ENCODE data around the gene CDC40.

CDC40 gene

GRCh38 chr6:110198561-110198960 is 18.3 kb downstream of the CDC40 start:
- Histone ChIP-seq H3K36me3 (ENCODE audit: control insufficient read depth, insufficient read depth, low read length) (peaks cover 8% of the 10 kb centered on the region), H3K9me3 (ENCODE audit: control insufficient read depth, low read length) (no peaks in the 10 kb centered on the region), H3K27me3 (replicated peaks; ENCODE audit: control insufficient read depth, insufficient read depth, low read length, poor library complexity, severe bottlenecking) (no peaks in the 10 kb centered on the region), H3K27ac (ENCODE audit: insufficient read depth, low read length, poor library complexity, severe bottlenecking) (no peak overlapping the region), H3K4me3 (ENCODE audit: insufficient read depth, low read depth, low read length, poor library complexity, severe bottlenecking) (no peak overlapping the region), H3K4me1 (ENCODE audit: control insufficient read depth, insufficient read depth, low read length, poor library complexity, severe bottlenecking) (no peaks in the 10 kb centered on the region)
- DNase-seq = no peak

- H3K36me3 ChIP-seq (ENCODE audit: control insufficient read depth, insufficient read depth, low read length) = peaks cover 4% of the 10 kb centered on the region
- H3K9me3 ChIP-seq (ENCODE audit: control insufficient read depth, low read length) = no peaks in the 10 kb centered on the region
- DNase-seq = no peak
- no peaks in the 10 kb centered on the region for H3K4me1 ChIP-seq (ENCODE audit: control insufficient read depth, insufficient read depth, low read length, poor library complexity, severe bottlenecking)
- no peak overlapping the region for H3K4me3 ChIP-seq (ENCODE audit: insufficient read depth, low read depth, low read length, poor library complexity, severe bottlenecking)
- H3K27ac ChIP-seq (ENCODE audit: insufficient read depth, low read length, poor library complexity, severe bottlenecking) = no peak overlapping the region
- H3K27me3 ChIP-seq (replicated peaks; ENCODE audit: control insufficient read depth, insufficient read depth, low read length, poor library complexity, severe bottlenecking) = no peaks in the 10 kb centered on the region
These were observed 21.1 kb downstream of the CDC40 start for GRCh38 chr6:110201151-110201884.

DNA sequence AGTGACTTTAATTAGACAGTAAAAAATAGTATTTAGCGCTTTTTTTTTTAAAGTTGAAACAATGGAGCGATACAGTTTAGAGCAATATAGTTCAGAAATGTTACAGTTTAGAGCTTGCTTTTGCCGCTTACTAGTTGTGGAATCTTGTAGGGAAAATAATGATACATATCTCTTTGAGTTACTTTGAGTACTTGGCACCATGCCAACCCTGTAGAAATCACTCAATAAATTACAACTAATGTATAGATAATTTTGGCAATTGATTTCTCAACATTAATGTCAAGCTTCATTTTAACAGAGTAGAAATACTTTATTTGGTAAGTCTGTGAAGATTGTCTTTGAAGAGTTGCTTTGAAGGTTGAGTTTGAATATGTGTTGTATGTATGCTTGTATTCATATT is 27.4 kb downstream of the CDC40 start:
- H3K27me3 ChIP-seq (replicated peaks; ENCODE audit: control insufficient read depth, insufficient read depth, low read length, poor library complexity, severe bottlenecking) = no peaks in the 10 kb centered on the region
- no peak overlapping the region for H3K27ac ChIP-seq (ENCODE audit: insufficient read depth, low read length, poor library complexity, severe bottlenecking)
- no peaks in the 10 kb centered on the region for H3K4me1 ChIP-seq (ENCODE audit: control insufficient read depth, insufficient read depth, low read length, poor library complexity, severe bottlenecking)
- no peaks in the 10 kb centered on the region for H3K9me3 ChIP-seq (ENCODE audit: control insufficient read depth, low read length)
- no peak for DNase-seq
- H3K4me3 ChIP-seq (ENCODE audit: insufficient read depth, low read depth, low read length, poor library complexity, severe bottlenecking) = no peak overlapping the region
- H3K36me3 ChIP-seq (ENCODE audit: control insufficient read depth, insufficient read depth, low read length) = peaks cover 41% of the 10 kb centered on the region

DNA sequence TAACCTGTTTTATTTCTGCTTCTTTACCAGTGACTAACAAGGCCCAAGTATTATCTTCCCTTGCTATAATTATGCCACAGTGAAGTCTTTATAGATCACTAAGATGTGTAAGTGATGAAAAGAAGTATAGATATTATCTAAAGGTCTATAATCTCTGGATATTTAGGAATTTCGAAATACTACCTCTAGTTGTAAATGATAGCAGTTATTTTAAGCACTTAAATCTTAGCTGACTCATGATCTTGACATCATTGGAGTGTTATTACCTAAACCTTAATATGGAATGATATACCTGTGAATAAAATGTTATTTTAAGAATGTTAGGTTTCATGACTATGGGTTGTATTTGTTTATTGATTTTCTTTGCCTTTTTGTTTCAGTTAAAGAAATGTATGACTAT is 31.5 kb downstream of the CDC40 start:
- H3K27ac ChIP-seq (ENCODE audit: insufficient read depth, low read length, poor library complexity, severe bottlenecking) = no peak overlapping the region
- H3K36me3 ChIP-seq (ENCODE audit: control insufficient read depth, insufficient read depth, low read length) = peaks cover 72% of the 10 kb centered on the region
- no peaks in the 10 kb centered on the region for H3K9me3 ChIP-seq (ENCODE audit: control insufficient read depth, low read length)
- no peak overlapping the region for H3K4me3 ChIP-seq (ENCODE audit: insufficient read depth, low read depth, low read length, poor library complexity, severe bottlenecking)
- H3K4me1 ChIP-seq (ENCODE audit: control insufficient read depth, insufficient read depth, low read length, poor library complexity, severe bottlenecking) = no peaks in the 10 kb centered on the region
- no peaks in the 10 kb centered on the region for H3K27me3 ChIP-seq (replicated peaks; ENCODE audit: control insufficient read depth, insufficient read depth, low read length, poor library complexity, severe bottlenecking)
- DNase-seq = no peak

DNA sequence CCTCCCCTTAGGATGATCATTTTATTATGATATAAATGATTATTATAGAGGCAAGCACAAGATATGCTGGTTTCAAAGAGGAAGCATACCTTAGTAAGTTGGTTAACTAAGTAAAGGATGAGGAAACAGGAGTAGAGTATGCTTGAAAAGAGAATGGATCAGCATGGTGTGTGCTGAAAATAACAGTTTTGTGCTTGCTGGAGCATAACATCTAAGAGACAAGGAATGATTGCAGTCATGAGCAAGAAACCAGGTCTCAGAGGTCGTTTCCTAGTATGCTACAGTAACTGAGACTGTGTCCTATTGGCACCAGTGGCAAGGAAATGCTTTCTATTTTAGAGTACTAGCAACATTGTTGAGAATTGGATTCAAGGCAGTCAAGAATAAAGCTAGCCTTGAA is 34.1 kb downstream of the CDC40 start:
- H3K27ac ChIP-seq (ENCODE audit: insufficient read depth, low read length, poor library complexity, severe bottlenecking) = no peak overlapping the region
- no peaks in the 10 kb centered on the region for H3K9me3 ChIP-seq (ENCODE audit: control insufficient read depth, low read length)
- peaks cover 71% of the 10 kb centered on the region for H3K36me3 ChIP-seq (ENCODE audit: control insufficient read depth, insufficient read depth, low read length)
- H3K27me3 ChIP-seq (replicated peaks; ENCODE audit: control insufficient read depth, insufficient read depth, low read length, poor library complexity, severe bottlenecking) = no peaks in the 10 kb centered on the region
- DNase-seq = no peak
- no peak overlapping the region for H3K4me3 ChIP-seq (ENCODE audit: insufficient read depth, low read depth, low read length, poor library complexity, severe bottlenecking)
- no peaks in the 10 kb centered on the region for H3K4me1 ChIP-seq (ENCODE audit: control insufficient read depth, insufficient read depth, low read length, poor library complexity, severe bottlenecking)

GRCh38 chr6:110216140-110216539 is 35.9 kb downstream of the CDC40 start:
- Histone ChIP-seq H3K27ac (ENCODE audit: insufficient read depth, low read length, poor library complexity, severe bottlenecking) (no peak overlapping the region), H3K4me1 (ENCODE audit: control insufficient read depth, insufficient read depth, low read length, poor library complexity, severe bottlenecking) (no peaks in the 10 kb centered on the region), H3K9me3 (ENCODE audit: control insufficient read depth, low read length) (no peaks in the 10 kb centered on the region), H3K4me3 (ENCODE audit: insufficient read depth, low read depth, low read length, poor library complexity, severe bottlenecking) (no peak overlapping the region), H3K27me3 (replicated peaks; ENCODE audit: control insufficient read depth, insufficient read depth, low read length, poor library complexity, severe bottlenecking) (no peaks in the 10 kb centered on the region), H3K36me3 (ENCODE audit: control insufficient read depth, insufficient read depth, low read length) (peaks cover 73% of the 10 kb centered on the region)
- DNase-seq = no peak

DNA sequence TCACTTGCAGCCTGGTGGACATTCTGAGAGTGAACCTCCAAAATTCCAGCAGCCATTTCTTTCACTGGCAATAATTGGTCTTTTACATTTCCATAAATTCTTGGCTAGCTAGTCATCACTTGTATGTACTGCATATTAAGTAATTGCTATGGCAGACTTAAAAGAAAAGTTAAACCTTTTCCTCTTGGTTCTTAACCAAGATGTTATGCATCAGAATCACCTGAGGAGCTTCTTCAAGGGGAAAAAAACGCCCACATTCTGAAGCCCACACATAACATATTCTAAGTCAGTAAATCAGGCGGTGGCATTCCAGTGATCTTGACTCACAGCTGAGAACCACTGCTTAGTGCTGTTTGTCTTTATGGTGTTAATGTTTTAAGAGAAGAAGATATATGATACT is 37.0 kb downstream of the CDC40 start:
- no peak overlapping the region for H3K4me3 ChIP-seq (ENCODE audit: insufficient read depth, low read depth, low read length, poor library complexity, severe bottlenecking)
- no peak overlapping the region for H3K27ac ChIP-seq (ENCODE audit: insufficient read depth, low read length, poor library complexity, severe bottlenecking)
- H3K27me3 ChIP-seq (replicated peaks; ENCODE audit: control insufficient read depth, insufficient read depth, low read length, poor library complexity, severe bottlenecking) = no peaks in the 10 kb centered on the region
- H3K36me3 ChIP-seq (ENCODE audit: control insufficient read depth, insufficient read depth, low read length) = peaks cover 67% of the 10 kb centered on the region
- no peaks in the 10 kb centered on the region for H3K4me1 ChIP-seq (ENCODE audit: control insufficient read depth, insufficient read depth, low read length, poor library complexity, severe bottlenecking)
- DNase-seq = no peak
- H3K9me3 ChIP-seq (ENCODE audit: control insufficient read depth, low read length) = no peaks in the 10 kb centered on the region

- H3K4me1 ChIP-seq (ENCODE audit: control insufficient read depth, insufficient read depth, low read length, poor library complexity, severe bottlenecking) = no peaks in the 10 kb centered on the region
- H3K36me3 ChIP-seq (ENCODE audit: control insufficient read depth, insufficient read depth, low read length) = peaks cover 51% of the 10 kb centered on the region
- H3K4me3 ChIP-seq (ENCODE audit: insufficient read depth, low read depth, low read length, poor library complexity, severe bottlenecking) = no peak overlapping the region
- no peak for DNase-seq
- no peak overlapping the region for H3K27ac ChIP-seq (ENCODE audit: insufficient read depth, low read length, poor library complexity, severe bottlenecking)
- H3K9me3 ChIP-seq (ENCODE audit: control insufficient read depth, low read length) = no peaks in the 10 kb centered on the region
- H3K27me3 ChIP-seq (replicated peaks; ENCODE audit: control insufficient read depth, insufficient read depth, low read length, poor library complexity, severe bottlenecking) = no peaks in the 10 kb centered on the region
These were observed 41.5 kb downstream of the CDC40 start for GRCh38 chr6:110221738-110222137.

- Histone ChIP-seq H3K9me3 (ENCODE audit: control insufficient read depth, low read length) (no peaks in the 10 kb centered on the region), H3K27me3 (replicated peaks; ENCODE audit: control insufficient read depth, insufficient read depth, low read length, poor library complexity, severe bottlenecking) (no peaks in the 10 kb centered on the region), H3K27ac (ENCODE audit: insufficient read depth, low read length, poor library complexity, severe bottlenecking) (no peak overlapping the region), H3K36me3 (ENCODE audit: control insufficient read depth, insufficient read depth, low read length) (peaks cover 42% of the 10 kb centered on the region), H3K4me1 (ENCODE audit: control insufficient read depth, insufficient read depth, low read length, poor library complexity, severe bottlenecking) (no peaks in the 10 kb centered on the region), H3K4me3 (ENCODE audit: insufficient read depth, low read depth, low read length, poor library complexity, severe bottlenecking) (no peak overlapping the region)
- no peak for DNase-seq
These were observed 46.0 kb downstream of the CDC40 start for GRCh38 chr6:110226261-110226660.

GRCh38 chr6:110232450-110232849 is 52.2 kb downstream of the CDC40 start:
- Histone ChIP-seq H3K27me3 (replicated peaks; ENCODE audit: control insufficient read depth, insufficient read depth, low read length, poor library complexity, severe bottlenecking) (no peaks in the 10 kb centered on the region), H3K36me3 (ENCODE audit: control insufficient read depth, insufficient read depth, low read length) (peaks cover 20% of the 10 kb centered on the region), H3K27ac (ENCODE audit: insufficient read depth, low read length, poor library complexity, severe bottlenecking) (no peak overlapping the region), H3K4me3 (ENCODE audit: insufficient read depth, low read depth, low read length, poor library complexity, severe bottlenecking) (no peak overlapping the region), H3K4me1 (ENCODE audit: control insufficient read depth, insufficient read depth, low read length, poor library complexity, severe bottlenecking) (no peaks in the 10 kb centered on the region), H3K9me3 (ENCODE audit: control insufficient read depth, low read length) (no peaks in the 10 kb centered on the region)
- DNase-seq = no peak

Measured in effector memory CD4-positive, alpha-beta T cell (primary cell).